HEK293T (cell line): ENCODE data around the gene ALDH7A1.

Source experiments
- CTCF ChIA-PET: fragments of 350-600 bp; formaldehyde crosslinking; extraction: SDS; loops from one replicate; lab custom pipeline; 2021; ENCODE audit warnings: antibody characterized with exemption, inconsistent platforms; lab: Yijun Ruan, JAX
- POLR2A ChIA-PET: fragments of 350-600 bp; formaldehyde crosslinking; extraction: SDS; loops from one replicate; lab custom pipeline; 2020; ENCODE audit warnings: antibody characterized with exemption, inconsistent platforms; lab: Yijun Ruan, JAX
- DNase-seq: peaks from one replicate; pipeline ENCODE4 v3.0.0; 2012; ENCODE audit warnings: mixed read lengths; ENCODE audit errors: extremely low spot score
- ARNT ChIP-seq: fragments of 450-650 bp; IDR thresholded peaks from 2 replicates; pipeline ENCODE4 v1.6.1; 2017; ENCODE audit warnings: mild to moderate bottlenecking
- BHLHE40 ChIP-seq: fragments of 450-650 bp; IDR thresholded peaks from 2 replicates; pipeline ENCODE4 v1.6.1; 2016; ENCODE audit warnings: mild to moderate bottlenecking, moderate library complexity, borderline replicate concordance
- CTBP1 ChIP-seq: fragments of 450-650 bp; IDR thresholded peaks from 2 replicates; pipeline ENCODE4 v1.6.1; 2016; ENCODE audit warnings: borderline replicate concordance
- ELF4 ChIP-seq: fragments of 450-650 bp; IDR thresholded peaks from 2 replicates; pipeline ENCODE4 v1.6.1; 2017; ENCODE audit warnings: antibody characterized with exemption
- FOXA1 ChIP-seq: fragments of 450-650 bp; IDR thresholded peaks from 2 replicates; pipeline ENCODE4 v1.6.1; 2016; ENCODE audit warnings: mild to moderate bottlenecking
- FOXK2 ChIP-seq: fragments of 450-650 bp; IDR thresholded peaks from 2 replicates; pipeline ENCODE4 v1.6.1; 2016; ENCODE audit warnings: mild to moderate bottlenecking
- FOXM1 ChIP-seq: fragments of 450-650 bp; IDR thresholded peaks from 2 replicates; pipeline ENCODE4 v1.6.1; 2017; ENCODE audit warnings: mild to moderate bottlenecking, borderline replicate concordance
- HDGF ChIP-seq: fragments of 450-650 bp; IDR thresholded peaks from 2 replicates; pipeline ENCODE4 v1.6.1; 2017; ENCODE audit warnings: antibody characterized with exemption, borderline replicate concordance
- L3MBTL2 ChIP-seq: fragments of 450-650 bp; conservative IDR thresholded peaks from 2 replicates; pipeline ENCODE4 v1.6.1; 2016; ENCODE audit warnings: mild to moderate bottlenecking
- LEF1 ChIP-seq: fragments of 450-650 bp; IDR thresholded peaks from 2 replicates; pipeline ENCODE4 v1.6.1; 2017; ENCODE audit warnings: mild to moderate bottlenecking, borderline replicate concordance
- NFRKB ChIP-seq: fragments of 450-650 bp; IDR thresholded peaks from 2 replicates; pipeline ENCODE4 v1.6.1; 2016; ENCODE audit warnings: mild to moderate bottlenecking, moderate library complexity
- SP1 ChIP-seq: fragments of 450-650 bp; IDR thresholded peaks from 2 replicates; pipeline ENCODE4 v1.6.1; 2017
- SUZ12 ChIP-seq: fragments of 450-650 bp; IDR thresholded peaks from 2 replicates; pipeline ENCODE4 v1.6.1; 2016; ENCODE audit warnings: mild to moderate bottlenecking
- TARDBP ChIP-seq: fragments of 450-650 bp; IDR thresholded peaks from 2 replicates; pipeline ENCODE4 v1.6.1; 2016
- ZNF384 ChIP-seq: fragments of 450-650 bp; IDR thresholded peaks from 2 replicates; pipeline ENCODE4 v1.6.1; 2016
- TF ChIP-seq, protein P1 (sequence below): fragments of 450-650 bp; IDR thresholded peaks from 2 replicates; pipeline ENCODE4 v1.6.1; 2016

ALDH7A1 gene

DNA sequence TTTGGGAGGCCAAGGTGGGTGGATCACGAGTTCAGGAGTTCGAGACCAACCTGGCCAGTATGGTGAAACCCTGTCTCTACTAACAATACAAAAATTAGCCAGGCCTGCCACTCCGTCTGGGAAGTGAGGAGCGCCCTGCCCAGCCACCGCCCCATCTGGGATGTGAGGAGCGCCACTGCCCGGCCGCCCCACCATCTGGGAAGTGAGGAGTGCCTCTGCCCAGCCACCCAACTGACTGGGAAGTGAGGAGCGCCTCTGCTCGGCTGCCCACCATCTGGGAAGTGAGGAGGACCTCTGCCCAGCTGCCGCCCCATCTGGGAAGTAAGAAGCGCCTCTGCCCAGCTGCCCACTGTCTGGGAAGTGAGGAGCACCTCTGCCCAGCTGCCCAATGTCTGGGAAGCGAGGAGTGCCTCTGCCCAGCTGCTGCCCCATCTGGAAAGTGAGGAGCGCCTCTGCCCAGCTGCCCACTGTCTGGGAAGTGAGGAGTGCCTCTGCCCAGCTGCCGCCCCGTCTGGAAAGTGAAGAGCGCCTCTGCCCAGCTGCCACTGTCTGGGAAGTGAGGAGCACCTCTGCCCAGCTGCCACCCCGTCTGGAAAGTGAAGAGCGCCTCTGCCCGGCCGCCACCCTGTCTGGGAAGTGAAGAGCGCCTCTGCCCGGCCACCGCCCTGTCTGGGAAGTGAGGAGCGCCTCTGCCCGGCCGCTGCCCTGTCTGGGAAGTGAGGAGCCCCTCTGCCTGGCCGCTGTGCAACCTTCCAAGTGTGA lies 5.3 kb downstream of the ALDH7A1 start:
- DNase-seq, result no peak
- CTCF ChIA-PET, result no interaction called here
- no peak for TF ChIP-seq LEF1
- no peak for TF ChIP-seq ZNF384
- TF ChIP-seq SP1, result no peak
- TF ChIP-seq HDGF, result no peak
- TF ChIP-seq L3MBTL2, result no peak
- TF ChIP-seq CTBP1, result no peak
- TF ChIP-seq FOXM1, result no peak
- no peak for TF ChIP-seq FOXA1
- no peak for TF ChIP-seq SUZ12
- TF ChIP-seq ELF4, result no peak
- TF ChIP-seq NFRKB, result no peak
- TF ChIP-seq TARDBP, result no peak
- TF ChIP-seq, protein P1, sequence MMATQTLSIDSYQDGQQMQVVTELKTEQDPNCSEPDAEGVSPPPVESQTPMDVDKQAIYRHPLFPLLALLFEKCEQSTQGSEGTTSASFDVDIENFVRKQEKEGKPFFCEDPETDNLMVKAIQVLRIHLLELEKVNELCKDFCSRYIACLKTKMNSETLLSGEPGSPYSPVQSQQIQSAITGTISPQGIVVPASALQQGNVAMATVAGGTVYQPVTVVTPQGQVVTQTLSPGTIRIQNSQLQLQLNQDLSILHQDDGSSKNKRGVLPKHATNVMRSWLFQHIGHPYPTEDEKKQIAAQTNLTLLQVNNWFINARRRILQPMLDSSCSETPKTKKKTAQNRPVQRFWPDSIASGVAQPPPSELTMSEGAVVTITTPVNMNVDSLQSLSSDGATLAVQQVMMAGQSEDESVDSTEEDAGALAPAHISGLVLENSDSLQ, result no peak
- no peak for TF ChIP-seq BHLHE40
- TF ChIP-seq ARNT, result no peak
- TF ChIP-seq FOXK2, result no peak
- POLR2A ChIA-PET, result interaction anchor here (1.1 kb wide), 1 partner anchor 186 kb away, joined by 3 read pairs; no protein-coding TSS in a partner anchor

DNA sequence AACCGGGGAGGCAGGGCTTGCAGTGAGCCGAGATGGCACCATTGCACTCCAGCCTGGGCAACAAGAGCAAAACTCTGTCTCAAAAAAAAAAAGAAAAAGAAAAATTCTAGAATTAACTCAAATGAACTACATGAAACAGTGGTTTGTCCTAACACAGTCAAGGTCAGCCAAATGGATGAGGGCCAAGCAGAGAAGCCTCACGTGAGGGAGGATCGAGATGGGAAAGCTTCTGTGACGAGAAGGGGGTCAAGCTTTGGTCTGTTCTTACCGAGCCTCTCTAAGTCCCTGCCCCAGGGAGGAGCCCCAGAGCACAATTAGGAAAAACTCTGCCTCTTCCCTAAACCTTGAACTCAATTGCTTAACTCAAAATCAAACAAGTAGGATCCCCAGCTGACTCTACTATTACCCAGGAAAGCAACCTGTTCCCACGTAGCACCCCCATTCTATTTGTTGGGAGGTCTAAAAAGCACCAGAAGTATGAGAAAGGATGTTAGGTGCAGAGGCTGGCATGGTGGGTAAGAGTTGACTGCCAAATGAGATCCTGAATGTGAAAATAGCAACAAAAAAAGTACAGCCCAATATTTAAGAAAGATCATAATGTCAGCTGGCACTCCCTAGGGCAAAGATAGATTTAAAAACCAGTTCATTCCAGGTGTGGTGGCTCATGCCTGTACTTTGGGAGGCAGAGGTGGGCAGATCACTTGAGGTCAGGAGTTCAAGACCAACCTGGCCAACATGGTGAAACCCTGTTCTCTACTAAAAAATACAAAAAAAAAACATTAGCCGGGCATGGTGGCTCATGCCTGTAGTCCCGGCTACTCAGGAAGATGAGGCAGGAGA lies 7.2 kb downstream of the ALDH7A1 start:
- DNase-seq, result no peak
- TF ChIP-seq FOXM1 (no peak), L3MBTL2 (no peak), NFRKB (no peak), ELF4 (no peak), ZNF384 (no peak), BHLHE40 (no peak), LEF1 (no peak)
- TF ChIP-seq, protein P1, result no peak
- ChIA-PET POLR2A (no interaction called here), CTCF (no interaction called here)

DNA sequence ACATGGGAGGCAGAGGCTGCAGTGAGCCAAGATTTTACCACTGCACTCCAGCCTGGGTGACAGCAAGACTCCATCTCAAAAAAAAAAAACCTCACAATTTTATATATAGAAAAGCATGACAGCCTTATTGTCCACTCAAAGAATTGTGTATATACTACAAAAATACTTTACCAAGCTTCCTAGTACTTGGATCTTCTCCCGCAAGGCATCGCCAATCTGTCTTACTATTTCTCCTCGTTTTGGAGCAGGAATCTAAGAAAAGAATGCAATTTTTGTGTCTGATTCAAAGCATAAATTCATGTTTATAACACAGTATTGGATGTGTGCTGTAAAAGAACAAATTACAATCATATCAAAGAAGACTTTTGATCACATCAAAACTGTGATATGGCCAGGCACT lies 11.3 kb downstream of the ALDH7A1 start:
- DNase-seq, result no peak
- CTCF ChIA-PET, result no interaction called here
- TF ChIP-seq HDGF (no peak), FOXK2 (no peak), FOXM1 (no peak), ARNT (no peak)
- TF ChIP-seq, protein P1, result no peak
- POLR2A ChIA-PET, result no interaction called here

DNA sequence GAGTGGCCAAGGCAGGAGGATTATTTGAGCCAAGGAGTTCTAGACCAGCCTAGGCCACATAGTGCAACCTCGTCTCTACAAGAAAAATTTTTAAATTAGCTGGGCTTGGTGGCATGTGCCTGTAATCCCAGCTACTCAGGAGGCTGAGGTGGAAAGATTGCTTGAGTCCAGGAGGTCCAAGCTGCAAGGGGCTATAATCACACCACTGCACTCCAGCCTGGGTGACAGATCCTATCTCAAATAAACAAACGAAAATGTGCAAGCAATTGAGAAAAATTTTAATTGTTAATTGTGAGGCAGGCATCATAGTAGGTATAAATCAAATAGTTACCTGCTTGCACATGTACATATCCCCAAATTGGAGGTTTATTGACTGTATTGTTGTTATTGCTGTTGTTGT lies 15.3 kb downstream of the ALDH7A1 start:
- TF ChIP-seq ARNT (no peak), TARDBP (no peak), SUZ12 (no peak), CTBP1 (no peak), SP1 (no peak), L3MBTL2 (no peak), FOXK2 (no peak)
- TF ChIP-seq, protein P1, result no peak
- ChIA-PET POLR2A (interaction anchor here (1.0 to 1.4 kb wide), 2 partner anchors 15 to 20 kb away, joined by 4 read pairs; partner anchors contain the start of gene ALDH7A1), CTCF (interaction anchor here (0.6 kb wide), 2 partner anchors 91 to 247 kb away, joined by 3 read pairs; no protein-coding TSS in a partner anchor)
- DNase-seq, result no peak

DNA sequence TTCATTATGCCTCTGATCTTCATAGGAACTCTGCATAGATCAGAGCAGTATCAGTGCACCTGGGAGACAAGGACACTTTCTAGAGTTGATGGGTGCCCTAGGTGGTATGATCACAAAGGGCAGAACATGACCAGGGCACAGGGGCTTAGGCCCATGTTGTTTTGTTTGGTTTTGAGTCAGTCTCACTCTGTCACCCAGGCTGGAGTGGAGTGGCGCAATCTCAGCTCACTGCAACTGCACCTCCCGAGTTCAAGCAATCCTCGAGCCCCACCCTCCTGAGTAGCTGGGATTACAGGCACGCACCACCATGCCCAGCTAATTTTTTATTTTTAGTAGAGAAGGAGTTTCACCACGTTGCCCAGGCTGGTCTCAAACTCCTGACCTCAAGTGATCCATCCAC lies 17.6 kb downstream of the ALDH7A1 start:
- POLR2A ChIA-PET, result no interaction called here
- no peak for TF ChIP-seq SUZ12
- no peak for TF ChIP-seq FOXM1
- TF ChIP-seq SP1, result no peak
- no peak for TF ChIP-seq L3MBTL2
- TF ChIP-seq ELF4, result no peak
- no peak for TF ChIP-seq ARNT
- TF ChIP-seq ZNF384, result no peak
- no peak for TF ChIP-seq FOXK2
- TF ChIP-seq HDGF, result no peak
- TF ChIP-seq CTBP1, result no peak
- no peak for TF ChIP-seq NFRKB
- no peak for TF ChIP-seq BHLHE40
- no peak for TF ChIP-seq LEF1
- DNase-seq, result no peak
- CTCF ChIA-PET, result no interaction called here
